K562 (cell line): Measurements from ENCODE around the gene AIPL1. TPM values are rescaled to one million over a fixed set of nuclear protein-coding genes. Genes with fewer than 3 reads are reported as not detected.

Experiments
- ARID1B ChIP-seq: fragments of 450-650 bp; IDR thresholded peaks from 2 replicates; pipeline ENCODE4 v1.6.1; 2016; ENCODE audit warnings: antibody characterized with exemption, mild to moderate bottlenecking, inconsistent platforms
- MGA ChIP-seq: fragments of 450-650 bp; IDR thresholded peaks from 2 replicates; pipeline ENCODE4 v1.6.1; 2016; ENCODE audit warnings: mild to moderate bottlenecking, moderate library complexity
- MNT ChIP-seq, 2 experiments: fragments of 450-650 bp; conservative IDR thresholded peaks; 2 replicates each; pipeline ENCODE4 v1.6.1; 2017; ENCODE audit warnings: mild to moderate bottlenecking in 2 of 2, moderate library complexity in 2 of 2
- NBN ChIP-seq: fragments of 450-650 bp; IDR thresholded peaks from 2 replicates; pipeline ENCODE4 v1.6.1; 2016; ENCODE audit warnings: low read depth, mild to moderate bottlenecking
- NFE2 ChIP-seq: IDR thresholded peaks from 2 replicates; pipeline ENCODE4 v1.6.1; 2014; ENCODE audit warnings: antibody characterized with exemption, low read depth
- ZBTB11 ChIP-seq, 3 experiments: fragments of 200-800 bp in 1 of 3; fragments of 250-450 bp in 1 of 3; fragments of 450-650 bp in 1 of 3; sonication (Bioruptor Pico) in 1 of 3; sonication (Bioruptor generic) in 1 of 3; formaldehyde crosslinking in 1 of 3; IDR thresholded peaks; 2 replicates each; pipeline versions ENCODE4 v1.6.1 to v1.8.0; 2016 to 2022; ENCODE audit warnings: mild to moderate bottlenecking in 2 of 3, missing genetic modification characterization in 2 of 3, missing compliant biosample characterization in 1 of 3, moderate library complexity in 1 of 3
- polyA plus RNA-seq, 8 experiments: library from polyadenylated mRNA; depleted of rRNA in 4 of 8; stranded (reverse) in 5 of 8; unstranded in 3 of 8; fragments of >200 nt; fragmentation: Nextera tagmentation in 2 of 8; fragmentation: Illumina TruSeq in 1 of 8; extraction: Ambion mirVana in 2 of 8; extraction: Trizol in 1 of 8; gene quantifications; 2 replicates each; pipeline versions ENCODE4 v1.2.1 to v1.2.3, GENCODE V29; 2011 to 2014; ENCODE audit warnings: inconsistent platforms in 1 of 8, missing spikeins in 1 of 8
- total RNA-seq, 7 experiments: library from RNA; depleted of rRNA in 6 of 7; stranded (reverse); fragments of >200 nt in 6 of 7; fragmentation: Illumina TruSeq in 2 of 7; extraction: Trizol in 2 of 7; gene quantifications; 2 replicates each; pipeline versions ENCODE4 v1.2.1 to v1.2.3, GENCODE V29; 2011 to 2021; ENCODE audit warnings: low replicate concordance in 1 of 7

Gene AIPL1
- total and polyA plus RNA-seq, 9 of the 15 experiments (the other 6 are each of a cell fraction or from before 2014, with no cell fraction given) = not detected

- TF ChIP-seq MGA = peak; percentile 36; the same call in 1 of the 2 replicates
- 0 out of 4 replicates have a peak, but pooled peaks of 1 of the 2 experiments have one; percentile 32 for TF ChIP-seq MNT (conservative IDR thresholded peaks at IDR 0.05)
- 0 out of 6 replicates have a peak, but pooled peaks of 1 of the 3 experiments have one; percentile 45 for TF ChIP-seq ZBTB11 (CRISPR knock-in tag; IDR thresholded peaks at IDR 0.05)
- 0 out of 2 replicates have a peak, but pooled peaks have one; percentile 33 for TF ChIP-seq NFE2
- 0 out of 2 replicates have a peak, but pooled peaks have one; percentile 27 for TF ChIP-seq ARID1B
- no peak for TF ChIP-seq NBN
Observed at GRCh38 chr17:6465206-6466003, 30.5 kb upstream of the AIPL1 start (continued).
